ENCODE measurements around the gene CTNNA2.

DNA sequence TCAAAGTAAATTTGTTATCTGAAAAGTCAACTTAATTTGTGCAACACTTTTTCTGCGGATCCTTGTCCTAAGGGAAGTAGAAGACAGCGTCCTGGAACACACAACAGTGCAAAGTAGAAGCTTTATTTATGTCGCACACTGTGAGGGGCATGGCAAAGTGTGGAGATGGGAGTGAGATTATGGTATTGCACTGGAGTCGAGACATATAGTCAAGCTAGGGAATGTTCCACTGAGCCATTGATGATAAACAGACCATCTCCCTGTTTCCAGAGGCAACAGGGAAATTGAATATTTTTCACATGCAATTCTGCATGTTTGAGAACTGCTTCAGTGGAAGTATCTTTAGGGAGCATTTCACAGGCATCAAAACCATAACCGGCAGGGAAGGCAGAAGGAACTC is 745.5 kb downstream of the CTNNA2 start:
- TF ChIP-seq, protein P1, sequence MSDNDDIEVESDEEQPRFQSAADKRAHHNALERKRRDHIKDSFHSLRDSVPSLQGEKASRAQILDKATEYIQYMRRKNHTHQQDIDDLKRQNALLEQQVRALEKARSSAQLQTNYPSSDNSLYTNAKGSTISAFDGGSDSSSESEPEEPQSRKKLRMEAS (IDR thresholded peaks at IDR 0.05; ENCODE audit: low read depth), result no peak
- TF ChIP-seq ELF1 (IDR thresholded peaks at IDR 0.05) (no peak), RFX5 (IDR thresholded peaks at IDR 0.05; ENCODE audit: low read length) (no peak), TAF1 (IDR thresholded peaks at IDR 0.05; ENCODE audit: borderline replicate concordance, low read depth, low read length) (no peak), MEF2A (IDR thresholded peaks at IDR 0.05; ENCODE audit: borderline replicate concordance, low read depth) (no peak), RCOR1 (IDR thresholded peaks at IDR 0.05; ENCODE audit: low read length) (no peak), TEAD4 (IDR thresholded peaks at IDR 0.05; ENCODE audit: borderline replicate concordance, insufficient read depth) (no peak), FOXM1 (IDR thresholded peaks at IDR 0.05; ENCODE audit: low read depth) (no peak), NRF1 (IDR thresholded peaks at IDR 0.05; ENCODE audit: low read depth, low read length) (no peak), RXRA (IDR thresholded peaks at IDR 0.05; ENCODE audit: borderline replicate concordance, low read depth) (no peak)
- TF ChIP-seq, protein P2, sequence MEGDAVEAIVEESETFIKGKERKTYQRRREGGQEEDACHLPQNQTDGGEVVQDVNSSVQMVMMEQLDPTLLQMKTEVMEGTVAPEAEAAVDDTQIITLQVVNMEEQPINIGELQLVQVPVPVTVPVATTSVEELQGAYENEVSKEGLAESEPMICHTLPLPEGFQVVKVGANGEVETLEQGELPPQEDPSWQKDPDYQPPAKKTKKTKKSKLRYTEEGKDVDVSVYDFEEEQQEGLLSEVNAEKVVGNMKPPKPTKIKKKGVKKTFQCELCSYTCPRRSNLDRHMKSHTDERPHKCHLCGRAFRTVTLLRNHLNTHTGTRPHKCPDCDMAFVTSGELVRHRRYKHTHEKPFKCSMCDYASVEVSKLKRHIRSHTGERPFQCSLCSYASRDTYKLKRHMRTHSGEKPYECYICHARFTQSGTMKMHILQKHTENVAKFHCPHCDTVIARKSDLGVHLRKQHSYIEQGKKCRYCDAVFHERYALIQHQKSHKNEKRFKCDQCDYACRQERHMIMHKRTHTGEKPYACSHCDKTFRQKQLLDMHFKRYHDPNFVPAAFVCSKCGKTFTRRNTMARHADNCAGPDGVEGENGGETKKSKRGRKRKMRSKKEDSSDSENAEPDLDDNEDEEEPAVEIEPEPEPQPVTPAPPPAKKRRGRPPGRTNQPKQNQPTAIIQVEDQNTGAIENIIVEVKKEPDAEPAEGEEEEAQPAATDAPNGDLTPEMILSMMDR (IDR thresholded peaks at IDR 0.05), result no peak
- TF ChIP-seq, protein P3, sequence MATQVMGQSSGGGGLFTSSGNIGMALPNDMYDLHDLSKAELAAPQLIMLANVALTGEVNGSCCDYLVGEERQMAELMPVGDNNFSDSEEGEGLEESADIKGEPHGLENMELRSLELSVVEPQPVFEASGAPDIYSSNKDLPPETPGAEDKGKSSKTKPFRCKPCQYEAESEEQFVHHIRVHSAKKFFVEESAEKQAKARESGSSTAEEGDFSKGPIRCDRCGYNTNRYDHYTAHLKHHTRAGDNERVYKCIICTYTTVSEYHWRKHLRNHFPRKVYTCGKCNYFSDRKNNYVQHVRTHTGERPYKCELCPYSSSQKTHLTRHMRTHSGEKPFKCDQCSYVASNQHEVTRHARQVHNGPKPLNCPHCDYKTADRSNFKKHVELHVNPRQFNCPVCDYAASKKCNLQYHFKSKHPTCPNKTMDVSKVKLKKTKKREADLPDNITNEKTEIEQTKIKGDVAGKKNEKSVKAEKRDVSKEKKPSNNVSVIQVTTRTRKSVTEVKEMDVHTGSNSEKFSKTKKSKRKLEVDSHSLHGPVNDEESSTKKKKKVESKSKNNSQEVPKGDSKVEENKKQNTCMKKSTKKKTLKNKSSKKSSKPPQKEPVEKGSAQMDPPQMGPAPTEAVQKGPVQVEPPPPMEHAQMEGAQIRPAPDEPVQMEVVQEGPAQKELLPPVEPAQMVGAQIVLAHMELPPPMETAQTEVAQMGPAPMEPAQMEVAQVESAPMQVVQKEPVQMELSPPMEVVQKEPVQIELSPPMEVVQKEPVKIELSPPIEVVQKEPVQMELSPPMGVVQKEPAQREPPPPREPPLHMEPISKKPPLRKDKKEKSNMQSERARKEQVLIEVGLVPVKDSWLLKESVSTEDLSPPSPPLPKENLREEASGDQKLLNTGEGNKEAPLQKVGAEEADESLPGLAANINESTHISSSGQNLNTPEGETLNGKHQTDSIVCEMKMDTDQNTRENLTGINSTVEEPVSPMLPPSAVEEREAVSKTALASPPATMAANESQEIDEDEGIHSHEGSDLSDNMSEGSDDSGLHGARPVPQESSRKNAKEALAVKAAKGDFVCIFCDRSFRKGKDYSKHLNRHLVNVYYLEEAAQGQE (IDR thresholded peaks at IDR 0.05; ENCODE audit: low read depth, low read length), result no peak

Data from SK-N-SH (cell line).